H1 (cell line): ENCODE results near the gene GTPBP10. TPM values are rescaled to one million over a fixed set of nuclear protein-coding genes. Genes with fewer than 3 reads are reported as not detected.

Source experiments
- CTCF ChIA-PET: fragments of 300-600 bp; sonication (Branson Sonifier 250); formaldehyde crosslinking; loops from one replicate; lab custom pipeline; 2021; ENCODE audit not compliant: partially characterized antibody; lab: Charles Lee
- POLR2A ChIA-PET: fragments of 300-600 bp; sonication (Branson Sonifier 250); formaldehyde crosslinking; loops from one replicate; lab custom pipeline; 2021; ENCODE audit warnings: inconsistent platforms; ENCODE audit not compliant: partially characterized antibody; lab: Charles Lee
- DNase-seq, 2 experiments: peaks; one replicate each; pipeline versions ENCODE4 v3.0.0 to v3.0.0-alpha.2; 2010 to 2022; ENCODE audit warnings: low spot score in 2 of 2, low read depth in 1 of 2, mixed read lengths in 1 of 2
- FAIRE-seq: peaks from 2 replicates; lab custom pipeline; 2011; peaks lifted over from hg19 to GRCh38; lab: Jason Lieb, UNC
- H2AFZ ChIP-seq: 2 replicates; pipeline ENCODE4 v1.8.1; 2012; ENCODE audit warnings: low read length, inconsistent platforms
- H2AK5ac ChIP-seq: 2 replicates; pipeline ENCODE4 v1.6.1; 2013; ENCODE audit warnings: low read depth, low read length
- H2BK120ac ChIP-seq: replicated peaks from 2 replicates; pipeline ENCODE3; 2013; ENCODE audit warnings: low read depth, low read length, inconsistent platforms
- H2BK12ac ChIP-seq: 2 replicates; pipeline ENCODE4 v1.6.1; 2013; ENCODE audit warnings: low read depth, low read length
- H2BK15ac ChIP-seq: 2 replicates; pipeline ENCODE4 v1.6.1; 2013; ENCODE audit warnings: low read length
- H2BK20ac ChIP-seq: 2 replicates; pipeline ENCODE4 v1.6.1; 2013; ENCODE audit warnings: low read length
- H2BK5ac ChIP-seq: 2 replicates; pipeline ENCODE4 v1.6.1; 2013; ENCODE audit warnings: low read depth, low read length
- H3K14ac ChIP-seq: 2 replicates; pipeline ENCODE4 v1.6.1; 2013; ENCODE audit warnings: inconsistent platforms; ENCODE audit not compliant: insufficient read length
- H3K18ac ChIP-seq: 2 replicates; pipeline ENCODE4 v1.6.1; 2013; ENCODE audit warnings: low read length; ENCODE audit errors: extremely low read depth
- H3K23ac ChIP-seq: 2 replicates; pipeline ENCODE4 v1.6.1; 2013; ENCODE audit warnings: inconsistent platforms; ENCODE audit not compliant: insufficient read length
- H3K23me2 ChIP-seq: 2 replicates; pipeline ENCODE4 v1.6.1; 2013; ENCODE audit warnings: low read depth, low read length
- H3K27ac ChIP-seq: 2 replicates; pipeline ENCODE4 v1.6.1; 2011; ENCODE audit warnings: low read depth, low read length, inconsistent platforms
- H3K27me3 ChIP-seq, 4 experiments: replicated peaks in 1 of 4; 1 replicate in 1 of 4; 2 replicates in 3 of 4; pipeline versions ENCODE4 v1.6.1 to v1.8.1; 2011 to 2013; ENCODE audit warnings: low read length in 3 of 4, mild to moderate bottlenecking in 3 of 4, inconsistent platforms in 2 of 4, mixed read lengths in 2 of 4, moderate library complexity in 1 of 4; ENCODE audit not compliant: control insufficient read depth in 3 of 4, insufficient read depth in 3 of 4; ENCODE audit errors: extremely low read depth in 1 of 4
- H3K36me3 ChIP-seq, 4 experiments: 2 replicates each; pipeline versions ENCODE4 v1.6.1 to v1.8.1; 2011 to 2013; ENCODE audit warnings: mild to moderate bottlenecking in 4 of 4, low read length in 3 of 4, moderate library complexity in 2 of 4, control low read depth in 1 of 4, inconsistent platforms in 1 of 4; ENCODE audit not compliant: insufficient read depth in 4 of 4, control insufficient read depth in 2 of 4
- H3K4ac ChIP-seq: replicated peaks from 2 replicates; pipeline ENCODE3; 2013; ENCODE audit warnings: low read length, low read depth, mixed read lengths, inconsistent platforms; ENCODE audit not compliant: insufficient read length
- H3K4me1 ChIP-seq, 4 experiments: replicated peaks in 1 of 4; 1 replicate in 1 of 4; 2 replicates in 3 of 4; pipeline versions ENCODE4 v1.6.1 to v1.8.1; 2011 to 2013; ENCODE audit warnings: low read length in 3 of 4, inconsistent platforms in 2 of 4, mixed read lengths in 1 of 4; ENCODE audit not compliant: insufficient read depth in 4 of 4, control insufficient read depth in 3 of 4
- H3K4me2 ChIP-seq, 2 experiments: 2 replicates each; pipeline versions ENCODE4 v1.6.1 to v1.8.1; 2011 to 2013; ENCODE audit warnings: low read depth in 2 of 2, low read length in 2 of 2, control low read depth in 1 of 2, inconsistent platforms in 1 of 2, mild to moderate bottlenecking in 1 of 2; ENCODE audit not compliant: insufficient read depth in 1 of 2
- H3K4me3 ChIP-seq, 4 experiments: fragments of 200-600, 300-600 bp in 1 of 4; sonication (generic), shearing (Covaris generic), sonication (Bioruptor Twin) in 1 of 4; 2 replicates each; pipeline versions ENCODE4 v1.5.1 to v1.8.1; 2011 to 2016; ENCODE audit warnings: low read length in 4 of 4, low read depth in 3 of 4, control low read depth in 2 of 4, inconsistent platforms in 2 of 4, mild to moderate bottlenecking in 2 of 4, mixed read lengths in 1 of 4, moderate library complexity in 1 of 4; ENCODE audit not compliant: insufficient read depth in 2 of 4; ENCODE audit errors: extremely low read depth in 1 of 4
- H3K56ac ChIP-seq: replicated peaks from 2 replicates; pipeline ENCODE3; 2013; ENCODE audit warnings: low read depth, mild to moderate bottlenecking, mixed read lengths, low read length, inconsistent platforms; ENCODE audit not compliant: insufficient read length
- H3K79me1 ChIP-seq: 2 replicates; pipeline ENCODE4 v1.6.1; 2013; ENCODE audit warnings: low read depth, low read length, control low read depth
- H3K79me2 ChIP-seq, 2 experiments: 2 replicates each; pipeline versions ENCODE4 v1.6.1 to v1.8.1; 2012 to 2013; ENCODE audit warnings: low read length in 2 of 2, mild to moderate bottlenecking in 2 of 2, inconsistent platforms in 1 of 2; ENCODE audit not compliant: insufficient read depth in 2 of 2, control insufficient read depth in 1 of 2
- H3K9ac ChIP-seq, 4 experiments: replicated peaks in 1 of 4; 1 replicate in 1 of 4; 2 replicates in 3 of 4; pipeline versions ENCODE4 v1.6.1 to v1.8.1; 2011 to 2013; ENCODE audit warnings: low read depth in 3 of 4, low read length in 3 of 4, control low read depth in 2 of 4, mild to moderate bottlenecking in 2 of 4, moderate library complexity in 2 of 4, inconsistent platforms in 1 of 4; ENCODE audit errors: extremely low read depth in 1 of 4
- H3K9me3 ChIP-seq, 2 experiments: 2 replicates each; pipeline versions ENCODE4 v1.6.1 to v1.8.1; 2012 to 2013; ENCODE audit warnings: mild to moderate bottlenecking in 2 of 2, moderate library complexity in 2 of 2, control low read depth in 1 of 2, inconsistent platforms in 1 of 2, low read depth in 1 of 2, low read length in 1 of 2, mixed read lengths in 1 of 2; ENCODE audit not compliant: insufficient read depth in 2 of 2
- H4K20me1 ChIP-seq, 2 experiments: replicated peaks in 1 of 2; 2 replicates each; pipeline versions ENCODE3 to v1.8.1; 2011 to 2013; ENCODE audit warnings: inconsistent platforms in 2 of 2, low read length in 2 of 2, mild to moderate bottlenecking in 1 of 2; ENCODE audit not compliant: insufficient read depth in 2 of 2, control insufficient read depth in 1 of 2
- H4K5ac ChIP-seq: 2 replicates; pipeline ENCODE4 v1.6.1; 2013; ENCODE audit warnings: low read length, low read depth, mixed read lengths, inconsistent platforms; ENCODE audit not compliant: insufficient read length
- H4K8ac ChIP-seq: 2 replicates; pipeline ENCODE4 v1.8.0; 2013; ENCODE audit warnings: mild to moderate bottlenecking, moderate library complexity, low read length, inconsistent platforms; ENCODE audit not compliant: insufficient read depth; ENCODE audit errors: extremely low read depth
- H4K91ac ChIP-seq: replicated peaks from 2 replicates; pipeline ENCODE3; 2013; ENCODE audit warnings: low read length, mixed read lengths, inconsistent platforms; ENCODE audit not compliant: insufficient read length
- ASH2L ChIP-seq: fragments of 200-600, 300-600 bp; sonication (generic); IDR thresholded peaks from one replicate; pipeline ENCODE4 v1.7.1; 2017; ENCODE audit warnings: low read length
- CEBPB ChIP-seq: IDR thresholded peaks from 2 replicates; pipeline ENCODE4 v1.6.1; 2012; ENCODE audit warnings: low read depth, low read length
- CHD2 ChIP-seq: IDR thresholded peaks from 2 replicates; pipeline ENCODE4 v1.6.1; 2012; ENCODE audit warnings: low read length, improper control_type of control experiment
- EGR1 ChIP-seq: IDR thresholded peaks from 2 replicates; pipeline ENCODE4 v1.6.1; 2011; ENCODE audit warnings: low read depth, low read length, borderline replicate concordance
- EZH2 ChIP-seq: fragments of 200-600 bp; sonication (generic); IDR thresholded peaks from 2 replicates; pipeline ENCODE4 v1.7.1; 2012; ENCODE audit warnings: low read depth, mild to moderate bottlenecking, moderate library complexity, low read length, inconsistent platforms; ENCODE audit not compliant: severe bottlenecking
- NANOG ChIP-seq: IDR thresholded peaks from 2 replicates; pipeline ENCODE4 v1.6.1; 2011; ENCODE audit warnings: low read length, low read depth, mild to moderate bottlenecking, inconsistent platforms; ENCODE audit not compliant: insufficient read depth, poor library complexity, severe bottlenecking
- POU5F1 ChIP-seq: IDR thresholded peaks from 2 replicates; pipeline ENCODE4 v1.6.1; 2011; ENCODE audit warnings: low read depth, mild to moderate bottlenecking, low read length, moderate library complexity
- SIRT6 ChIP-seq: IDR thresholded peaks from one replicate; pipeline ENCODE4 v1.7.1; 2012; ENCODE audit warnings: low read length, inconsistent platforms
- SP2 ChIP-seq: IDR thresholded peaks from 2 replicates; pipeline ENCODE4 v1.6.1; 2012; ENCODE audit warnings: mild to moderate bottlenecking, low read length, inconsistent platforms
- SP4 ChIP-seq: IDR thresholded peaks from 2 replicates; pipeline ENCODE4 v1.6.1; 2012; ENCODE audit warnings: low read length, inconsistent platforms
- whole genome bisulfite sequencing, 2 experiments: shearing (Covaris generic) in 1 of 2; methylation state at CpG; one replicate each; pipeline versions ENCODE4 v1.1.6 to v1.1.7; 2013 to 2015; ENCODE audit warnings: low lambda C conversion rate in 2 of 2, mixed read lengths in 2 of 2, inconsistent platforms in 1 of 2, low coverage in 1 of 2, missing lambda C conversion rate in 1 of 2; ENCODE audit not compliant: insufficient replicate concordance in 2 of 2, insufficient coverage in 1 of 2, insufficient read length in 1 of 2; ENCODE audit errors: extremely low coverage in 1 of 2, missing lambda C conversion rate in 1 of 2; 5-methylcytosine and 5-hydroxymethylcytosine counted together
- polyA plus RNA-seq, 7 experiments: library from polyadenylated mRNA; depleted of rRNA in 3 of 7; stranded (reverse) in 5 of 7; unstranded in 2 of 7; fragments of >200 nt in 5 of 7; fragments of 200-250 nt in 2 of 7; gene quantifications; 1 replicate in 5 of 7; 2 replicates in 1 of 7; 4 replicates in 1 of 7; pipeline versions ENCODE4 v1.2.1 to v1.2.3, GENCODE V29; 2011 to 2013; ENCODE audit warnings: missing spikeins in 2 of 7, mixed read lengths in 2 of 7
- total RNA-seq: library from RNA; stranded (reverse); fragmentation: NEBNext Ultra II Directional; extraction: Animal tissue kit (Norgen Biotek cat#: 25700); gene quantifications from 2 replicates; pipeline ENCODE4 v1.2.1, GENCODE V29; 2021

Gene GTPBP10
- total and polyA plus RNA-seq, 2 of the 8 experiments (the other 6 are each of a cell fraction or from before 2014, with no cell fraction given): 4.4 to 21.2 TPM

DNA sequence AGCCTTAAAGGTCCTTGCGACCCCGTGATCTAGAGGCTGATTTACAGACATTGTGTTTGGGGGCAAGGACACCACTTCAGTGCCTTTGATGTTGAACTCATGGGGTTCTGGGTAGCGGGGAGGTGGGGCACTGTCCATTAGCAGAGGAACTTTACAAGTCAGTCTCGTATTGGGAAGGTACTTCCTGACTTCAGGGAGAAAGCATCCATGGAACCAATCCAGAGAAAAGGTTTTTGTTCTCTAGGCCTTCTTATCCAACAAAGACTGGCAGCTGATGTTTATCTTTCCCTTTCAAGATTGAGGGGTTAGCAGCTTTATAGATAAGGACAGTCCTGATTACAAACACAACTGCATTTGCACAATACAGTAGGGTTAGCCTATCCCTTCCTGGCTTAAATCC lies 2.8 kb downstream of the GTPBP10 start:
- Histone ChIP-seq H4K20me1 (no peaks in the 10 kb centered on the region), H2BK12ac (no peak overlapping the region), H3K18ac (no peak overlapping the region), H3K4ac (no peak overlapping the region), H3K36me3 (peaks cover 0 to 3% (median 0%) of the 10 kb centered on the region in 4 experiments; a peak in 1 of 8 replicates), H3K4me3 (no peak overlapping the region), H2AK5ac (no peak overlapping the region), H3K79me2 (peaks cover 4 to 43% of the 10 kb centered on the region in 2 experiments; a peak in 3 of 4 replicates), H4K8ac (no peak overlapping the region), H2BK120ac (no peak overlapping the region), H3K56ac (no peak overlapping the region), H3K23me2 (no peaks in the 10 kb centered on the region), H4K5ac (no peak overlapping the region), H2BK5ac (no peak overlapping the region), H3K79me1 (peaks cover 4% of the 10 kb centered on the region), H3K9me3 (no peaks in the 10 kb centered on the region), H3K27ac (no peak overlapping the region), H3K23ac (no peak overlapping the region), H3K4me2 (no peak overlapping the region), H4K91ac (no peak overlapping the region), H3K27me3 (no peaks in the 10 kb centered on the region), H3K9ac (no peak overlapping the region), H2AFZ (no peak overlapping the region), H3K14ac (no peak overlapping the region), H3K4me1 (no peaks in the 10 kb centered on the region), H2BK20ac (no peak overlapping the region), H2BK15ac (no peak overlapping the region)
- ChIA-PET POLR2A (no interaction called here), CTCF (no interaction called here)
- DNase-seq (no peak), FAIRE-seq (no peak)
- 89% methylated on average over 4 of the region's 4 CpGs; no CpG with 5 or more reads in 1 of the 2 experiments for WGBS, 2 experiments
- TF ChIP-seq CEBPB: no peak
- TF ChIP-seq CHD2: no peak
- TF ChIP-seq EZH2: no peak
- no peak for TF ChIP-seq ASH2L
- TF ChIP-seq POU5F1: no peak
- no peak for TF ChIP-seq SIRT6
- no peak for TF ChIP-seq NANOG
- no peak for TF ChIP-seq SP2
- no peak for TF ChIP-seq EGR1
- TF ChIP-seq SP4: no peak
